ENCODE results near the gene MEFV.

Gene MEFV

GRCh38 chr16:3295783-3296182 lies 39.4 kb upstream of the MEFV start:
- H3K36me3 ChIP-seq = peaks cover 63 to 77% (median 75%) of the 10 kb centered on the region in 3 donors
- H3K9me3 ChIP-seq = peaks cover 10 to 98% (median 66%) of the 10 kb centered on the region in 3 donors
- H3K27me3 ChIP-seq = no peaks in the 10 kb centered on the region
- no peak for DNase-seq
- intact Hi-C loops (cut with DNase I; ENCODE audit: low total_unique reads) = no loop called here
- no peaks in the 10 kb centered on the region for H3K4me1 ChIP-seq
- no peak overlapping the region for H3K4me3 ChIP-seq
- TF ChIP-seq, protein P1, sequence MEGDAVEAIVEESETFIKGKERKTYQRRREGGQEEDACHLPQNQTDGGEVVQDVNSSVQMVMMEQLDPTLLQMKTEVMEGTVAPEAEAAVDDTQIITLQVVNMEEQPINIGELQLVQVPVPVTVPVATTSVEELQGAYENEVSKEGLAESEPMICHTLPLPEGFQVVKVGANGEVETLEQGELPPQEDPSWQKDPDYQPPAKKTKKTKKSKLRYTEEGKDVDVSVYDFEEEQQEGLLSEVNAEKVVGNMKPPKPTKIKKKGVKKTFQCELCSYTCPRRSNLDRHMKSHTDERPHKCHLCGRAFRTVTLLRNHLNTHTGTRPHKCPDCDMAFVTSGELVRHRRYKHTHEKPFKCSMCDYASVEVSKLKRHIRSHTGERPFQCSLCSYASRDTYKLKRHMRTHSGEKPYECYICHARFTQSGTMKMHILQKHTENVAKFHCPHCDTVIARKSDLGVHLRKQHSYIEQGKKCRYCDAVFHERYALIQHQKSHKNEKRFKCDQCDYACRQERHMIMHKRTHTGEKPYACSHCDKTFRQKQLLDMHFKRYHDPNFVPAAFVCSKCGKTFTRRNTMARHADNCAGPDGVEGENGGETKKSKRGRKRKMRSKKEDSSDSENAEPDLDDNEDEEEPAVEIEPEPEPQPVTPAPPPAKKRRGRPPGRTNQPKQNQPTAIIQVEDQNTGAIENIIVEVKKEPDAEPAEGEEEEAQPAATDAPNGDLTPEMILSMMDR (IDR thresholded peaks at IDR 0.05) = no peak
- H3K27ac ChIP-seq = no peak overlapping the region

GRCh38 chr16:3295209-3295608 lies 38.8 kb upstream of the MEFV start:
- H3K27me3 ChIP-seq = no peaks in the 10 kb centered on the region
- peaks cover 63 to 77% (median 75%) of the 10 kb centered on the region in 3 donors for H3K36me3 ChIP-seq
- H3K4me1 ChIP-seq = no peaks in the 10 kb centered on the region
- no peak for DNase-seq
- intact Hi-C loops (cut with DNase I; ENCODE audit: low total_unique reads) = no loop called here
- H3K4me3 ChIP-seq = no peak overlapping the region
- TF ChIP-seq, protein P1 (IDR thresholded peaks at IDR 0.05) = no peak
- peaks cover 14 to 98% (median 67%) of the 10 kb centered on the region in 3 donors for H3K9me3 ChIP-seq
- H3K27ac ChIP-seq = no peak overlapping the region

DNA sequence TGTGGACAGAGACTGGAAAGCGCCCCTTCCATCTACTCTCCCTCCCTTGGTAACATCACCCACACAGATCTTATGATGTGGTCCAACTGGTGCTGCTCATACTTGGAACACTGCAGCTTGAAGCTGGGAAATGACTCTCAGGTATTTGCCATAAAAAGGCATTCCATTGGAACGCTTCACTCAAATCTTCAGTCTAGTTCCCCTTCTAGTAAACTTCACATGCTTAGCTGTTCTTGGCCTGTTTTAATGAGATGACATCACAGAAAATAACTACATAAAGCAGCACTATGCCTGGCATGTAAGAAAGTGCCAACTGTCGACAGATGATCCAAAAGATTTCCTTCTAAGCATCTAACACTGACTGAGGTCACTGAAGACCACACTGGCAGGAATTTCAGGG lies 36.2 kb upstream of the MEFV start:
- DNase-seq = no peak
- no peak overlapping the region for H3K4me3 ChIP-seq
- H3K9me3 ChIP-seq = peaks cover 18 to 100% (median 81%) of the 10 kb centered on the region in 3 donors
- no peak overlapping the region for H3K27ac ChIP-seq
- TF ChIP-seq, protein P1 (IDR thresholded peaks at IDR 0.05) = no peak
- H3K36me3 ChIP-seq = peaks cover 77 to 89% (median 80%) of the 10 kb centered on the region in 3 donors
- no peaks in the 10 kb centered on the region for H3K27me3 ChIP-seq
- H3K4me1 ChIP-seq = no peaks in the 10 kb centered on the region
- intact Hi-C loops (cut with DNase I; ENCODE audit: low total_unique reads) = no loop called here

DNA sequence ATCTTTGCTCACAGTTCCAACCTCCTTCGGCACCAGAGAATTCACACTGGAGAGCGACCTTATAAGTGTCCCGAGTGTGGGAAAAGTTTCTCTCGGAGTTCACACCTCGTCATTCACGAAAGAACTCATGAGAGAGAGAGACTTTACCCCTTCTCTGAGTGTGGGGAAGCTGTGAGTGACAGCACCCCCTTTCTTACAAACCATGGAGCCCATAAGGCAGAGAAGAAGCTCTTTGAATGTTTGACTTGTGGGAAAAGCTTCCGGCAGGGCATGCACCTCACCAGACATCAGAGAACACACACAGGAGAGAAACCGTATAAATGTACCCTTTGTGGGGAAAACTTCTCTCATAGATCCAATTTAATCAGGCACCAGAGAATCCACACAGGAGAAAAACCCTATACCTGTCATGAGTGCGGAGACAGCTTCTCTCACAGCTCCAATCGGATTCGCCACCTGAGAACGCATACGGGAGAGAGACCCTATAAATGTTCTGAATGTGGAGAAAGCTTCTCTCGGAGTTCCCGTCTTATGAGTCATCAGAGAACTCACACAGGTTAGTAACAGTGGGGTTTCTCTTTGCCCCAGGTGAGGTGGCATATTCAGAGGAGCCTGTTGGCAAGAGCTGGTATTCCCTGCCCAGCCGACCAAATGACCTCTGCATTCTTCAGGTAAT lies 33.7 kb upstream of the MEFV start:
- TF ChIP-seq, protein P1 (IDR thresholded peaks at IDR 0.05) = no peak
- peaks cover 88 to 99% (median 91%) of the 10 kb centered on the region in 3 donors for H3K36me3 ChIP-seq
- H3K4me3 ChIP-seq = no peak overlapping the region
- DNase-seq = peak in 1 of 2 donors; percentile 38
- intact Hi-C loops (cut with DNase I; ENCODE audit: low total_unique reads) = loop anchor here (10.0 kb wide), 1 partner anchor 55 kb away; the partner anchor contains the start of gene ZNF200
- H3K9me3 ChIP-seq = peaks cover 18 to 95% (median 74%) of the 10 kb centered on the region in 3 donors
- H3K27me3 ChIP-seq = no peaks in the 10 kb centered on the region
- H3K27ac ChIP-seq = no peak overlapping the region
- H3K4me1 ChIP-seq = peaks cover 0 to 9% (median 5%) of the 10 kb centered on the region in 4 donors

DNA sequence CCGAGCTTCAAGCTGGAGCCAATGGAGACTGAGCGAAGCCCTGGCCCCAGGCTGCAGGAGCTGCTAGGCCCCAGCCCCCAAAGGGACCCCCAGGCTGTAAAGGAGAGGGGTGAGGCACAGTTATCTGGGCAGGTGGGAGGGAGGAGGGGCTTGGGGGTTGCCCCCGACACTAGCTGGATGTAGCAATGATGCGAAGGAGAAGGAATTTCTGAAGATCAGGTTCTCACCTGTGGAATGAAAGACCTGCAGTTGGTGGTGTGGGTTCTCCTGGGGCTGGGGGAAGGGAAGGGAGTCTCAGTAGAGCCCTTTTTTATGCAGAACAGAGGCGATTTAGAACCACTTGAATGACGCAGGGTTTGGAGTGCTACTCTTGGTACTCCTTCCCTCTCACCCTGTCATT lies 28.7 kb upstream of the MEFV start:
- peak in 1 of 2 donors; percentile 49 for DNase-seq
- Histone ChIP-seq H3K9me3 (peaks cover 3 to 45% (median 24%) of the 10 kb centered on the region in 3 donors), H3K36me3 (peaks cover 48 to 55% (median 53%) of the 10 kb centered on the region in 3 donors), H3K27me3 (no peaks in the 10 kb centered on the region), H3K4me1 (peaks cover 0 to 34% (median 27%) of the 10 kb centered on the region in 4 donors), H3K4me3 (peak overlapping the region; percentile 87 to 98), H3K27ac (no peak overlapping the region)
- TF ChIP-seq, protein P1 (IDR thresholded peaks at IDR 0.05) = no peak
- intact Hi-C loops (cut with DNase I; ENCODE audit: low total_unique reads) = loop anchor here (10.0 kb wide), 1 partner anchor 50 kb away; the partner anchor contains the start of gene ZNF200
